ENCODE measurements around the gene TFE3. TPM values are rescaled to one million over a fixed set of nuclear protein-coding genes. Genes with fewer than 3 reads are reported as not detected.

The TFE3 gene
- total RNA-seq, 6 donors from 2014 or later = 44.4 to 99.7 (median 72.3) TPM

GRCh38 chrX:49030283-49030682, 12.9 kb downstream of the TFE3 start:
- Histone ChIP-seq H3K27ac (no peak overlapping the region), H3K27me3 (no peaks in the 10 kb centered on the region), H3K36me3 (peaks cover 3 to 54% (median 31%) of the 10 kb centered on the region in 4 donors), H3K9me3 (no peaks in the 10 kb centered on the region), H3K4me1 (no peaks in the 10 kb centered on the region), H3K4me3 (no peak overlapping the region)
- TF ChIP-seq CTCF (IDR thresholded peaks at IDR 0.05) (no peak), EP300 (IDR thresholded peaks at IDR 0.05) (no peak), POLR2AphosphoS5 (IDR thresholded peaks at IDR 0.05) (no peak), POLR2A (IDR thresholded peaks at IDR 0.05) (no peak)
- WGBS, 2 donors = 63 to 75% methylated on average over 2 to 6 of the region's 6 CpGs
- ATAC-seq (ENCODE audit: low FRiP score in 2 of 2) = no peak
- DNase-seq = no peak

- peaks cover 3 to 54% (median 31%) of the 10 kb centered on the region in 4 donors for H3K36me3 ChIP-seq
- no peak overlapping the region for H3K4me3 ChIP-seq
- ATAC-seq (ENCODE audit: low FRiP score in 2 of 2) (no peak), DNase-seq (no peak)
- 91% methylated on average over 6 of the region's 6 CpGs; no CpG with 5 or more reads in 1 of the 2 donors for WGBS, 2 donors
- H3K4me1 ChIP-seq = no peaks in the 10 kb centered on the region
- no peak overlapping the region for H3K27ac ChIP-seq
- no peaks in the 10 kb centered on the region for H3K9me3 ChIP-seq
- no peak for TF ChIP-seq POLR2AphosphoS5 (IDR thresholded peaks at IDR 0.05)
- no peak for TF ChIP-seq EP300 (IDR thresholded peaks at IDR 0.05)
- no peak for TF ChIP-seq CTCF (IDR thresholded peaks at IDR 0.05)
- TF ChIP-seq POLR2A (IDR thresholded peaks at IDR 0.05) = no peak
- no peaks in the 10 kb centered on the region for H3K27me3 ChIP-seq
Observed at GRCh38 chrX:49029876-49030275, 13.3 kb downstream of the TFE3 start.

GRCh38 chrX:49019599-49020249, 23.4 kb downstream of the TFE3 start:
- 73 to 79% methylated on average over 7 of the region's 7 CpGs for WGBS, 2 donors

GRCh38 chrX:49019050-49019449, 24.1 kb downstream of the TFE3 start:
- TF ChIP-seq POLR2AphosphoS5 (IDR thresholded peaks at IDR 0.05) (no peak), POLR2A (IDR thresholded peaks at IDR 0.05) (no peak), EP300 (IDR thresholded peaks at IDR 0.05) (no peak), CTCF (IDR thresholded peaks at IDR 0.05) (no peak)
- Histone ChIP-seq H3K27ac (no peak overlapping the region), H3K4me3 (no peak overlapping the region), H3K9me3 (no peaks in the 10 kb centered on the region), H3K27me3 (no peaks in the 10 kb centered on the region), H3K36me3 (no peaks in the 10 kb centered on the region), H3K4me1 (no peaks in the 10 kb centered on the region)
- ATAC-seq (ENCODE audit: low FRiP score in 2 of 2) (no peak), DNase-seq (no peak)
- WGBS, 2 donors = 84 to 94% methylated on average over 2 of the region's 2 CpGs

More at GRCh38 chrX:49019599-49020249, 23.4 kb downstream of the TFE3 start:
- Histone ChIP-seq H3K27me3 (no peaks in the 10 kb centered on the region), H3K36me3 (no peaks in the 10 kb centered on the region), H3K27ac (no peak overlapping the region), H3K4me3 (no peak overlapping the region), H3K4me1 (no peaks in the 10 kb centered on the region), H3K9me3 (no peaks in the 10 kb centered on the region)
- ATAC-seq (ENCODE audit: low FRiP score in 2 of 2) (no peak), DNase-seq (no peak)
- TF ChIP-seq CTCF (IDR thresholded peaks at IDR 0.05) = no peak
- no peak for TF ChIP-seq POLR2AphosphoS5 (IDR thresholded peaks at IDR 0.05)
- no peak for TF ChIP-seq EP300 (IDR thresholded peaks at IDR 0.05)
- no peak for TF ChIP-seq POLR2A (IDR thresholded peaks at IDR 0.05)

- ATAC-seq (ENCODE audit: low FRiP score in 2 of 2) (no peak), DNase-seq (no peak)
- Histone ChIP-seq H3K4me1 (peaks cover 0 to 9% (median 4%) of the 10 kb centered on the region in 4 donors), H3K9me3 (peaks cover 0 to 4% (median 0%) of the 10 kb centered on the region in 4 donors), H3K27ac (no peak overlapping the region), H3K36me3 (peaks cover 0 to under 1% (median 0%) of the 10 kb centered on the region in 4 donors), H3K27me3 (no peaks in the 10 kb centered on the region), H3K4me3 (no peak overlapping the region)
- 83 to 85% methylated on average over 5 of the region's 5 CpGs for WGBS, 2 donors
- TF ChIP-seq POLR2AphosphoS5 (IDR thresholded peaks at IDR 0.05) = no peak
Observed at GRCh38 chrX:49003696-49004095, 39.5 kb downstream of the TFE3 start.

Measured in upper lobe of left lung (tissue), 6 donors.